ENCODE measurements around the gene AKT1.
"Not testable (repeated sequence)": the region's sequence is repeated elsewhere in the genome, so short reads cannot be mapped to it uniquely, and the experiment has no call there.

AKT1 gene

DNA sequence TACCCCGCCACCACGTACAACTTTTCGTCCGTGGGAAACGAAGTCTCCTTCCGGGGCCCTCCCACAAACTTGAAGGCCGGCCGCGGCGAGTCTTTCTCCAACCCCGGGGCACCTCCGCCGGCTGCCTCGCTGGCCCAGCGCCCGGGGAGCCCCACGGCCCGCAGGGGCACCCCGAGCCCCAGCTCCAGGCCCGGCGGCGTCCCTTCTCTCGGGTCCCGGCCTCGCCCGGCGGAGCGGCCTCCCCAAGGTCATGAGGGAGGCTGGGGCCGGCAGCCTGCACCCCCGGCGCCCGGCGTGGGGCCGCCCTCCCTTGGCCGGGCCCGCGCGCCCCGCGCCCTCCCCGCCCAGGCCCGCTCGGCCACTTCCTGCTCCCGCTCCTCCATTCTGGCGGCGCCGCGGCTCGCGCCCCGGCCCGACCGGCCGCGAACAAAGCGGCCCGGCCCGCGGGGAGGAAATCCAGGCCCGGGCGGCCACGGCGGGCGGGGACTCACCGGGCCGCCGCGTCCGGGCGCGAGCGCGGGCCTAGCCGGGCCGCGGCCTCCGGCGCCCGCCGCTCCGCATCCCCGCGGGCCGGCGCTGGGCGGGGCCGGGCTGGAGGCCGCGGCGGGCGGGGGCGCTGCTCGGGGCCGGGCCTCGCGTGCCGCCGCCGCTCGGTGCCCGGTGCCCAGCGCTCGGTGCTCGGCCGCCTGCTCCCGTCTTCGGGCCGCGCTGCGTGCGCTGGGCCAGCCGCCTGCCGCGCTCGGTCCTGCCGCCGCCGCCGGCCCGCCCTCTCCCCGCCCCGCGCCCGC lies at the start of gene AKT1:
Gene AKT1, minus strand, starts transcription at position 756 of the 788 bp plus-strand sequence. CDS start 3,105 bp downstream, outside the sequence.
- no peak for DNase-seq (ENCODE audit: low read depth)

DNA sequence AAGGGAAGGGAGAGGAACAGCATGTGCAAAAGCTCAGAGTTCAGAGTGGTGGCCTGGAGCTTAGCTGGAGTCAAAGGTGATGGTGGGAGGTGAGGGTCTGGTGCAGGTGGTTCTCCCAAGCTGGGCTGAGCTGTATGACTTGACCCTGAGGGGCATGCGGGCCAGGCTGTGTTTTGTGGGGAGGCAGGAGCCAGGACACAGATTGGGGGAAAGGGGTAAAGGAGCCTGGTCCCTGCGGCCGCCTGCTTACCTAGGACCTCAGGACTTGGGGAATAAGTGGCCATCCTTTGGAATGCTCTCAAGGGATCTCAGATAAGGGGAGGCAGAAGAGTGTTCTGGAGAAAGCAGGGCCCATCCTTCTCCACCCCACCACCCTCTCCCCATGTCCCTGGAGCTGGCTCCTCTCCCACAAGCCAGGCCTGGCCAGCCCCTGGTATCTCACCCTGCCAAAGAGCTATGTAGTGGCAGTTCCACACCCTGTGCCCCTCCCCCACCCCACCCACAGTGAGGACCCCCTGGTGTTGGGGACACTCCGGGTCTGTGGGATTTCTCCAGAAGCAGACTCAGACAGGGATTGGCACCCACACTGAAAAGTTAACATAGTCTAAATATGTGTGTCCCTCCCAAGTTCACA lies 49.6 kb upstream of the AKT1 start:
- DNase-seq (ENCODE audit: low read depth) = no peak

DNA sequence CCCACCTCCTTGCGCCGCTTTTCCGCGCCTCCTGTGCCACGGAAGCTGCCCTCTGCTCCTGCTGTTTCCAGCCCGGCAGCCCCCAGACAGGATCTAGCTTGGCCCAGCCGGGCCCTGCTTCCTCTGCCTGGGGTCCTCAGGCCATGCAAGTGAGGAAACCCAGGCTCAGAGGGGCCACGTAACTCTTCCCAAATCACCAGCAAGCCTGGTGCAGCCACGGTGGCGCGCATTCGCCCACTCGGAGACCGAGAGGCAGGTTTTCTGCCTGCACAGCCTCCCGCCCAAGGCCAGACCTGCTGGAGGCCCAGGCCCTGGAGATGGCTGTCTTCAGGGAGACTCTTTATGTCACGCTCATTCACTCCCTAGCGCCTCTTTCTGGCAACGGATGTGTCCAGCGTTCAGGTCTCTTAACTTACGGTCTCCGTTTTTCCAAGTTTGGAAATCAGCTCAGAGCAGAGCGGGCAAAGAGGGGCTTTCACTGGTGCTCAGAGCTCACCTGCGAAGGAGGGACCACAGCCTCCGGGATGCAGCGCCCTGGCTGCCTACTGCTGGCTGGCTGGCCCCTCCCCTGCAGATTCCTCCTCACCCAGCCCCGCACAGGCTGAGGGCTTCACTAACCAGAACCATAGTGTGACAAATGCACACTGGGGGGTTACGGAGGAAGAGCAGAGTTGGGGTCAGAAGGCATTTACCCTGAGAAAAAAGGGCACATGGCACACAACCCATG lies 48.9 kb upstream of the AKT1 start:
- no peak for DNase-seq (ENCODE audit: low read depth)

DNA sequence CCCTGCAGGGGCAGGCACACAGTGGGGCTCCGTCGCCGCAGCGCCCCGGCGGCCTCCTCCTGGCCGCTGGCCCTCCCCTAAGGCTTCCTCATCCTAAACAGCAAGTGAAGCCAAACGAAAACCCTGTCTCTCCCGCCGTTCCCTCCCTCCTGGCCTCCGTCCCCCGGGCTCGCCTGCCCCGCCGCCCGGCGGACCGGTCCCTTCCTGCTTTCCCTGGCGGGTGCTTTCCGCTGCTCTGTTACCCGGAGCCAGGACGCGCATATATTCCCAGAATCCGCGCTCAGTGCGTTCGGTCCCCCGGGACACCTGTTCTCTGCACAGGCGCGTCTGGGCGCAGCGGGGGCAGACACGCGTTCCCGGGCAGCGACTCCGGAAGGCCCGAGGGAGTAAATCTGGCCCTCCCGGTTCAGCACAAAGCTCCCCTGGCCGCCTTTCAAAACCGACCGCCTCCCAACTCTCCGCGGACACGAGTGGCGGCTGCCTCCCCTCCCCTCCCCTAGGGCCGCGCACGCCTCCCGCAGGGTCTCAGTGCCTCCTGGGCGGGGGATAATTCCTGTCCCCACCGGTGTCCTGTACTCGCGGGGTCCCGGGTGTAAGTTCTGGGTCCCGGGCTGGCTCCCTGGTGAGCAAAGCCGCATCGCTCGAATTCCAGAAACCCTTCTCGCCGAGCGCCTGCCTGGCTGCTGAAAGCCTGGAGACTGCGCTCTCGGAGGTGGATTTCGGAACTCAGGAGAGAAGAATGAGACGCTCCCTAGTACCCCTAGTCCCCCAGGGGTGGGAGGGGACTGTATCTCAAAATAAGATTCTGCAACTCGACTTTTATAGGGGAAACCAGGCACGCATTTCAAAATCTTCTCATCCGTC lies 48.1 kb upstream of the AKT1 start:
- DNase-seq (ENCODE audit: low read depth) = no peak

DNA sequence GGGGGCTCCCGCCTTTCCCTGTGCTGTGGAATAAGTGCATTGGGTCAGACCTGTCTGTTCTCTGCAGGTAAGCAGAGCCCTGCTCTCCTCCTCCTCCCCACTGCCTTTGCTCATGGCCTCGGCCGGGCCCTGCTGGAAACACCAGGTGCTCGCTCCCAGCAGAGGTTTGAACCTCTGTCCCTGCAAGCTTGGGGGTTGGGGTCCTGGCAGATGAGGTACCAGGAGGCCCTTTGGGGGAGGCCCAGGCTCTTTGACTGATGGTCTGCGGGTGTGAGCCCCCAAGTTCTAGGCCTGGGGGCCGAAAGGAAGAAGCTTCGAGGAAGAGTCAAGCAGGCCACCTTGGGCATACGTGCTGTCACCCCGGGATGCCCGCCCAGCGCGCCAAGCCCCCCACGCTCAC lies 47.5 kb upstream of the AKT1 start:
- no peak for DNase-seq (ENCODE audit: low read depth)

DNA sequence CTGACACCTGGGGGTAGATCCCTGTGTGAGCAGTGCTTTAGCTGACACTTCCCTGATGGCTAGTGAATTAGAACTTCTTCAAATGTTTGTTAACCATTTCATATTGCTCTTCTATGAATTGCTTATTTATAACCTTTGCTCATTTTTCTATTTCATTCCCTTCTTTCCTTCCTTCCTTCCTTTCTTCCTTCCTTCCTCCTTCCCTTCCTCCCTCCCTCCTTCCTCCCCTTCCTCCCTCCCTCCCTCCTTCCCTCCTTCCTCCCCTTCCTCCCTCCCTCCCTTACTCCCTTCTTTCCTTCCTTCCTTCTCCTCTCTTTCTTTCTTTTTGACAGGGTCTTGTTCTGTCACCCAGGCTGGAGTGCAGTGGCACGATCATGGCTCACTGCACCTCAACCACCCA lies 46.2 kb upstream of the AKT1 start:
- DNase-seq (ENCODE audit: low read depth) = no peak

DNA sequence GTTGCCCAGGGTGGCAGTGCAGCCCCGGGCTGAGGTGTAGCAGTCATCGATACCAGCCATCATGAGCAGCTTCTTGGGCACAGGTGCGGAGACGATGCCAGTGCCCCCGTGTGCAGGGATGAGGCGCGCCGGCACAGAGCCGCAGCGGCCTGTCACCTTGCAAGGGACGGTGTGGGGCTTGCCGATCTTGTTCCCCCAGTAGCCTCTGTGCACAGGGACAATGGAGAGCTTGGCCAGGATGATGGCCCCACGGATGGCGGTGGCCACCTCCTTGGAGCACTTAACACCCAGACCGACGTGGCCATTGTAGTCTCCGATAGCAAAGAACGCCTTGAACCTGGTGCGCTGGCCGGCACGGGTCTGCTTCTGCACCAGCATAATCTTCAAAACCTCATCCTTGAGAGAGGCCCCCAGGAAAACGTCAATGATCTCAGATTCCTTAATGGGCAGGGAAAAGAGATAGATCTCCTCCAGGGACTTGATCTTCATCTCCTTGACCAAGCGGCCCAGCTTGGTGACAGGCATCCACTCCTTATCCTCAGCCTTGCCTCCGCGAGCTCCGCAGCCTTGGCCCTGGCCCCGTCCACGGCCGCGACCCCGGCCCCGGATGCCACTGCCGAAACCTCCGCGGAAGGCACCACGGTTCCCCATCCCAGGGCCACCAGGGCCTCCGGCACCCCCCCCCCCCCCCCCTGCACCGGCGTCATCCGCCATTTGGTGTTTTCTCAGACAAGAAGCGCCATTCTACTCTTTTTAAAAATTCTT lies 40.8 kb upstream of the AKT1 start:
- DNase-seq (ENCODE audit: low read depth) = not testable (repeated sequence)

DNA sequence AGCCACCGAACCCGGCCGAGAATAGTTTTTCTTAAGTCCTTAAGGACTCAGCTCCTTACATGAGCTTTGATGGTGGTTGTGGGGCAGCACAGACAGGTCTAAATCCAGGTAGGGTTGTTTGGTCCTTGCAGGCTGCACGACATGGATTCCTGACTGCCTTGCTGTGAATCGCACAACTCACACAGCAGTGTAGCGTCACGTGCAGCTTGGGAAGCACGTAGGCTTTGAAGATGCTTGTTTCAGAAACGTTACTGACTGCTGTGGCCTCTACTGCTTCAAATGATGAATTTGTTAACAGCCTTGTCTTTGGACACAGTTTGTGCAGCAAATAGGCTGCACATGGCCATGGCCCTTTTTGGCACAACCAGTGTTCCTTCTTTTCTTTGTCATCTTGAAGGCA lies 35.2 kb upstream of the AKT1 start:
- no peak for DNase-seq (ENCODE audit: low read depth)

DNA sequence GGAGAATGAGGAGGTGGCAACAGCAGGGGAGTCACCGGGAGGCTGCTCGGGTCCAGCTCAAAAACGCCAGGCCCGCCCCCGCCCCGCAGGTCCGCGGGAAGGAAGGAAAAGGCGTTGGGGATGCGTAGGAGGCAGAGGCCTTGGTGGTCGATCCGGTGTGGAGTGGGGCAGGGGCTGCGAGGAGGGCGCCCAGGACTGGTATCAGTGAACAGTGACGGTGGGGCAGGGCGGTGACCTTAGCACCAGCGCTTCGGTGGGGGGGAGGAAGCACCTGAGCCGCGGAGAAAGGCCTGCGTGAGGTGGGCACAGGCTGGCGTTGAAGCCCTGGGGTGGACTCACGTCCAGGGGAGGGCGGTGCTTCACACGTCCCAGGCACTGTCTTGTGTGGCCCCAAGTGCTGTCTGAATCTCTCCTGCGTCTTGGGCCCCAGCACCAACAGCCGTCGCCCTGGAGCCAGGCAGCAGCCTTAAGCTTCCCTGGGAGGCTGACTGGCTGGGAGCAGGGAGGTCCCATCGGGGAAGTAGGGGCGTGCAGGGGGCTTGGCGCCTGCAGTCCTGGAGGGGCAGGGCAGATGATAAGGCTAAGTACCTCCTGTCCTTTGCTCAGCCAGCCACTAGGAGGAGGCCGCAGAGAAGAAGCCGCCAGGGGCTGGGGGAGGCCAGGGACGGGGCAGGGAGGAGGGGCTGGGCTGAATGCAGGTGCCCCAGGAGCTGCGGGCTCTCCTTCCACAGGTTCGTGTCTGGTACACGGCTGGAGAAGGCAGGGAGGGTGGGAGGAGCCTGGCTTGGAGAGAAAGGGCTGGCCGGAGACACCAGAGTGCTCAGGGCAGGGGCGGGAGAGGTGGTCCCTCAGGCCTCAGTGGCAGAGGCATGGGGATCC lies 31.9 kb upstream of the AKT1 start:
- no peak for DNase-seq (ENCODE audit: low read depth)

DNA sequence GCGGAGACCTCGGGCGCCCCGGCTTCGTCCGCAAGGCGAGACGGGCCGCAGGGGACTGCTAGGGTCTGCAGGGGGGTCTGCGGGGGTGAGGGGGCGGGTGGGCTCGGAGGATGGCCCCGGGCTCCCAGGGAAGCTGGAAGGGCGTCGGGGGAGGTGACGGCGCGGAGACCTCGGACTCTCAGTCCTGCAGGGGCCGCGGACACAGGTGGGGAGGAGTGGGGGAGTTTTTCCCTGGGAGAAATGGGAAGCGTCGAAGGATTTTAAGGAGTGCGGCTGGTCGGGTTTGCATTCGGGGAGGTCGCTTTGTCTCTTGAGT lies 31.3 kb upstream of the AKT1 start:
- no peak for DNase-seq (ENCODE audit: low read depth)

DNA sequence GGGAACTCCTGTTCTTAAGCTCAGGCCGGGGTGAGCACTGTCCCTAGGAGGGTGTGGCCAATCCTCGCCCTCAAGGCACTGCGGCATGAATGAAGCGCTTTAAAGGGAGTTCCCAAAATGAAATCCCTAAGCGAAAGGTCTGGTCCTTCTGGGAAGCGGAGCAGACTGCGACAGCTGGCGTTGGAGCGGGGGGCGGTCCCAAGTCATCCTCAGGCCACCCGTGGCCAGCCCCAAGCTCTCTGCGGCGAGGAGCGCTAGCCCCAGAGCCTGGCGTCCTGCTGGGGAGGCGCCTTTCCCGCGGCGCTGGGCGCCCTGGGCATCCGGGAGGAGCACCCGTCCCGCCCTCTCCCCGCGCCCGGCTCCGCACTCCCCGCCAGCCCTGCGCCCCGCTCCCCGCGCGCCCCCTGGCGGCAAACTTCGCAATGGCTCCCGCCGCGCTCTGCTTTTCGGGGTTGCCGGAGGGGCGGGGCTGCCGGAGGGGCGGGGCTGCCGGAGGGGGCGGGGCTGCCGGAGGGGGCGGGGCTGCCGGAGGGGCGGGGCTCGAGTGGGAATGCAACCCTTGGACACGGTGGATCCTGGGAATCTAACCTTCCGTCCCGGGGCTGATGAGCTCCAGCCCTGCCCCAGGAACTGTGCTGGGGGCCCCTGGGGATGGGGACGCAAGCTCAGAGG lies 30.8 kb upstream of the AKT1 start:
- peak; percentile 57 for DNase-seq (ENCODE audit: low read depth)

DNA sequence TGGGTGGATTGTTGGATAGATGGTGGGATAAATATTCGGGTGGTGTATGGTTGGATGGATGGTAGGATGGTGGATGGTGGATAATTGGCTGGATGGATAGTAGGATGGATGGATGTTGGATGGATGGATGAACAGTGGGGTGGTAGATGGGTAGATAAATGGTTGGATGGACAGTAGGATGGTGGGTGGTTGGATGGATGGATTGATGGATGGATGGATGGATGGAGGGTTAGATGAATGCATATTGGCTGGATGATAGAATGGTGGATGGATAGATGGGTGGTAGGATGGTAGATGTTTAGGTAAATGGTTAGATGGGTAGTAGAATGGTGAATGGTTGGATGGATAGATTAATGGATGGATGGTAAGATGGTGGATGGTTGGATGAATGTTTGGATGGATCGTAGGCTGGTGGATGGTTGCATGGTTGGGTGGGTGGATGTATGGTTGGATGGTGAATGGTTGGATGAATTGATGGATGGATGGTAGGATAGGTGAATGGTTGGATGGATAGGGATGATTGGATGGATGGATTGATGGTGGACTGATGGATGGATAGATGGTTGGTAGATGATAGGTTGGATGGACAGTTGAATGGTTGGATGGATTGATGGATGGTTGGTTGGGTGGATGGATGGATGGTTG lies 28.9 kb upstream of the AKT1 start:
- DNase-seq (ENCODE audit: low read depth) = no peak

DNA sequence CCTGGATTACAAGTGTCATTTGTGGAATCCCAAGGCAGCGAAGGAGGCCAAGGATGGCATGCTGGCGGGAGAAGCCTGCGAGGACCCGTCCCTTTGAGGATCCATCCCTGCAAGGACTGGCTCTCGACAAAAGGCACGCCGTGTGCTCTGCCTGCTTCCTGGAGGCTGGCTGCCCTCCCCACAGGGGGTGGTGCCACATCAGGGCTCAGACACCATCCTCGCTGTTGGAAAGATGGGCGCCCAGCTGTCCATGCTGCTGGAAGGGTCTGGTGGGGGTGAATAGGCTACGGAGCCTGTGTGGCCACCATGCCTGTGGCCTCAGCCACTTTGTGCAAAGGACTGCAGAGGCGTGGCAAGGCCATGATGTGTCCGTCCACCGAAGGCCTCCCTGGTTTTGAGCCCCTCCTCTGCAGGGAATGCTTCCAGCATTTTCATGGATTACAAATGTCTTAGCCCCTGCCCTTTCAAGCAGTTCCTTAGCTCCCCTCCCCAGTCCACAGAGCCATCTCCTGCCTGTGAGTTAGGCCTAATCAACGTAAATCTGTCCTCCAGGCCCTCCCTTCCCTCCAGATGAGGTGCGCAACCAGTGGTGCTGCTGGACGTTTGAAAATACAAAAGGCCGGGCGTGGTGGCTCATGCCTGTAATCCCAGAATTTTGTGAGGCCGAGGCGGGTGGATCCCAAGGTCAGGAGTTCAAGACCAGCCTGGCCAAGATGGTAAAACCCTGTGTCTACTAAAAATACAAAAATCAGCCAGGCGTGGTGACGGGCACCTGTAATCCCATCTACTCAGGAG lies 27.5 kb upstream of the AKT1 start:
- DNase-seq (ENCODE audit: low read depth) = no peak

DNA sequence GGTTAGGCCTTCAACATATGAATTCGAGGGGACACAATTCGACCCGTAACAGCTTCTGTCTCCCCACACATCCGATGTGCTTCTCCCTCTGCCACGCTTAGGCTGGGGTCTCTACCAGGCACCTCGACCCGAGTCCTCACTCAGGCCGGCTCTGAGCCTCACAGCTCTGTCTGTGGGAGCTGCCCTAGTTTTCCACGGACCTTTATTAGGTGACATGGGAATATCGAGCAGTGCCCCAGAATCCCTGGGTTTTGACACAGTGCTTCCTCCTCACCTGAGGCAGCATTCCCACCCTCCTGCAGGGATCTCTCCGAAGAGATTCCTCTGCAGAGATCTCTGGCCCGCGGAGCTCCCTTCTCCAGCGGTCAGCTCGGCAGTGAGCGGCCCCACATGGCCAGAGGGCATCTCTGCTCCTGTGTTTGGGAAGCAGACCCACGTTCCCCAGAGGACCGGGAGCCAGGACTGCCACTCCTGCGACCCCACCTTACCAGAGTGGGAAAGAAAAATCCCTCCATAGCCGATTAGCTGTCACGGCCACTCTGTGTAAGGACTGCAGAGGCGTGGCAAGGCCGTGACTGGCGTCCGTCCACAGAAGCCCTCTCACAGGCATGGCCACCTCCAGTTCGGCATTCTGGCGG lies 26.5 kb upstream of the AKT1 start:
- no peak for DNase-seq (ENCODE audit: low read depth)

DNA sequence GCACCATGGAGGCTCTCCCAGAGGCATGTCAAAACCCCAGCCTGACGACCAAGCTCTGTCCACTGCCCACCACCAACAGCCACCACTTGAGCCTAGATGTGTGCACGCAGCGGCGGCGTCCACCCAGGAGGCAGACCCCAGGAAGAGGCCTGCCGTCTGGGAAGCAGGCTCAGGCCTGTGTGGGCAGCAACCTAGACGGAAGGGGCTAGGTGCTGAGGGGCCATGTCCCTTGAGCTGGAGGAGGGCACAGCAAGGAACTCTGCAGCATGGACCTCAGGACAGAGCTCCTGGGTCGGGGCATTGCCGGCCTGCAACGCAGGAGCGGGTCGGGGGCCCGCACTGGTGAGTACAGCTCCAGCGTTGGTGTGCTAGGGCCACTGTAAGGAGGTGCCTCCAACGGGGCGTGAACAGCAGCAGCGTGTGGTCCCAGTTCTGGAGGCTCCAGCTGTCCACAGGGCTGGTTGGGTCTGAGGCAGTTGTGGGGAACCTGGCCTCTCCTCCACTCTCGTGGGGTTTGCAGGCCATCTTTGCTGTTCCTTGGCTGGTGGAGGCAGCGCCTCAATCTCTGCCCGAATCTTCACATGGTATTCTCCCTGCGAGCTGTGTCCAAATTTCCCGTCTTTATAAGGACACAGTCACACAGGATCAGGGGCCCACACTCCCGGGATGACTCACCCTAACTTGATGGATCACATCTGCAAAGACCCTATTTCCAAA lies 25.8 kb upstream of the AKT1 start:
- no peak for DNase-seq (ENCODE audit: low read depth)

DNA sequence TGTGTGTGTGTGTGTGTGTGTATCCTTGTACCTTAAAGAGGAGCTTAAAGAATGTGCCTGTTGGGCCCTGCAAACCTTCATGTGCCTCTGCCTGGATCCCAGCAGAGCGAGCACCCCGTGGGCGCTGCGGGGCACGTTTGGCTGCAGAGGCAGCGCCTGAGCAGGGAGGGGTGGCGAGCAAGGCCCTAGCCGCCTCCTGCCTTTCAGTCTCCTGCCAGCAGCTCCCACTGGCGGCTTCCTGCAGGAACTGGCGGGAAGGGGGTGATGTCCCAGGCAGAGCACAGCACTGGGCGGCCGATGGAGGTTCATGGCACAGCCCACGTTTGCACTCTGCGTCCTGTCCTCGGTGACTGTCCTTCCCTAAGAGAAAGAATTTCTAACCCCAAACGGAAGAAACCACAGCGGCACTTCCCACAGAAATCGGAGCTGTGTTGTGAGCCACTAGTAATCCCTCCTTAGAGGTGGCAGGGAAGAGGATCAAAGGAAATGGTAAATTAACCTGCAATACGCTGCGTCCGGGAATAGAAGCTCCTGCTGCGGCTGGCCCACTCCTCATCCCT lies 25.2 kb upstream of the AKT1 start:
- peak; percentile 54 for DNase-seq (ENCODE audit: low read depth)

DNA sequence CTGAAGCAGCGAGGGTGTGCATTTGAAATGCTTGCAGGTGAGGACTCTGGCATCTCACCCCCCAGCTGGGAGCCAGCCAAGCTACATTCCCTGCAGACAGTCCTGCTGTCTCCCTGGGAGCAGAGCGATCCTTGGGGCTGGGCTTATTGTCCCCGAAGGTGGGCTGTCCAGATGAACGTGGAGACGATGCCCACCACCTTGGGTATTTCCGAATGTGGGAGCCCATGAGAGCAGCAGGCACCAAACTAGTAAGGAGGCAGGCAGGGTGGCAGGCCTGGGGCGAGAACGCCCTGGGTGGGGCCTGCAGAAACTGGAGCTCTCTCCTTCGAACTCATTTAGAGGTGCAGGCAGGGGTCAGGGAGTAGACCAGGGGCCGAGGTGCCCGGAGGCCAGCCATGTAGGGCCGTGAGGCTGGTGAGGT lies 23.8 kb upstream of the AKT1 start:
- no peak for DNase-seq (ENCODE audit: low read depth)

All from stromal cell of bone marrow (primary cell).